H9 (cell line): ENCODE results near the gene SETMAR. TPM values are rescaled to one million over a fixed set of nuclear protein-coding genes. Genes with fewer than 3 reads are reported as not detected.

Experiments used
- DNase-seq: peaks from one replicate; pipeline ENCODE4 v3.0.0-alpha.2; 2017
- H2AFZ ChIP-seq: one replicate; pipeline ENCODE4 v1.6.1; 2013; ENCODE audit warnings: mild to moderate bottlenecking, low read length, control low read depth, moderate library complexity
- H2AK5ac ChIP-seq: 2 replicates; pipeline ENCODE4 v1.6.1; 2013; ENCODE audit warnings: low read length, control low read depth, mixed read lengths; ENCODE audit not compliant: insufficient read length
- H2BK120ac ChIP-seq: one replicate; pipeline ENCODE4 v1.6.1; 2013; ENCODE audit warnings: low read depth, mild to moderate bottlenecking, low read length, control low read depth, inconsistent platforms; ENCODE audit not compliant: poor library complexity, severe bottlenecking
- H2BK12ac ChIP-seq: 2 replicates; pipeline ENCODE4 v1.6.1; 2013; ENCODE audit warnings: low read length, control low read depth, mixed read lengths, low read depth; ENCODE audit not compliant: insufficient read length
- H2BK15ac ChIP-seq: 2 replicates; pipeline ENCODE4 v1.6.1; 2013; ENCODE audit warnings: low read depth, low read length, control low read depth
- H2BK20ac ChIP-seq: one replicate; pipeline ENCODE4 v1.6.1; 2013; ENCODE audit warnings: low read depth, mild to moderate bottlenecking, low read length, control low read depth, inconsistent platforms; ENCODE audit not compliant: poor library complexity, severe bottlenecking
- H2BK5ac ChIP-seq: 2 replicates; pipeline ENCODE4 v1.6.1; 2013; ENCODE audit warnings: low read length, control low read depth, mixed read lengths; ENCODE audit not compliant: insufficient read length
- H3K14ac ChIP-seq: 2 replicates; pipeline ENCODE4 v1.6.1; 2013; ENCODE audit warnings: low read length, control low read depth; ENCODE audit not compliant: insufficient read depth
- H3K18ac ChIP-seq: 2 replicates; pipeline ENCODE4 v1.6.1; 2013; ENCODE audit warnings: low read depth, mild to moderate bottlenecking, mixed read lengths, low read length, control low read depth; ENCODE audit not compliant: insufficient read length
- H3K23ac ChIP-seq: 2 replicates; pipeline ENCODE4 v1.6.1; 2013; ENCODE audit warnings: low read length, control low read depth, mixed read lengths, low read depth; ENCODE audit not compliant: insufficient read length
- H3K23me2 ChIP-seq: 2 replicates; pipeline ENCODE4 v1.6.1; 2013; ENCODE audit warnings: low read depth, mild to moderate bottlenecking, mixed read lengths, low read length, control low read depth; ENCODE audit not compliant: insufficient read length, poor library complexity, severe bottlenecking
- H3K27ac ChIP-seq: 2 replicates; pipeline ENCODE4 v1.5.1; 2013; ENCODE audit warnings: low read length, control low read depth, mixed read lengths, low read depth; ENCODE audit not compliant: insufficient read length
- H3K27me3 ChIP-seq: 2 replicates; pipeline ENCODE4 v1.6.1; 2013; ENCODE audit warnings: low read length, control low read depth, inconsistent platforms; ENCODE audit not compliant: insufficient read depth
- H3K4ac ChIP-seq: 2 replicates; pipeline ENCODE4 v1.6.1; 2013; ENCODE audit warnings: low read depth, mild to moderate bottlenecking, control low read depth, inconsistent platforms, low read length, moderate library complexity
- H3K4me1 ChIP-seq: 2 replicates; pipeline ENCODE4 v1.6.1; 2013; ENCODE audit warnings: low read length, control low read depth, inconsistent platforms; ENCODE audit not compliant: insufficient read depth
- H3K4me2 ChIP-seq: 2 replicates; pipeline ENCODE4 v1.6.1; 2013; ENCODE audit warnings: low read length, control low read depth, mixed read lengths; ENCODE audit not compliant: insufficient read length, insufficient read depth
- H3K56ac ChIP-seq: 2 replicates; pipeline ENCODE4 v1.6.1; 2013; ENCODE audit warnings: low read depth, mild to moderate bottlenecking, mixed read lengths, low read length, control low read depth; ENCODE audit not compliant: insufficient read length
- H3K79me1 ChIP-seq: 2 replicates; pipeline ENCODE4 v1.6.1; 2013; ENCODE audit warnings: low read depth, mild to moderate bottlenecking, moderate library complexity, low read length, control low read depth, inconsistent platforms; ENCODE audit not compliant: insufficient read depth, poor library complexity, severe bottlenecking
- H3K79me2 ChIP-seq: 2 replicates; pipeline ENCODE4 v1.6.1; 2013; ENCODE audit warnings: low read length, control low read depth, inconsistent platforms; ENCODE audit not compliant: insufficient read depth
- H3K9ac ChIP-seq: 2 replicates; pipeline ENCODE4 v1.6.1; 2013; ENCODE audit warnings: low read length, control low read depth, mixed read lengths; ENCODE audit not compliant: insufficient read length; ENCODE audit errors: extremely low read depth
- H3K9me3 ChIP-seq: one replicate; pipeline ENCODE4 v1.6.1; 2013; ENCODE audit warnings: low read depth, low read length, inconsistent platforms; ENCODE audit not compliant: control insufficient read depth
- H3T11ph ChIP-seq: one replicate; pipeline ENCODE4 v1.6.1; 2013; ENCODE audit warnings: mild to moderate bottlenecking, low read length, control low read depth, inconsistent platforms
- H4K20me1 ChIP-seq: one replicate; pipeline ENCODE4 v1.6.1; 2013; ENCODE audit not compliant: control insufficient read depth, insufficient read length, insufficient read depth
- H4K5ac ChIP-seq: 2 replicates; pipeline ENCODE4 v1.6.1; 2013; ENCODE audit warnings: low read depth, mild to moderate bottlenecking, mixed read lengths, low read length, control low read depth; ENCODE audit not compliant: insufficient read length
- H4K8ac ChIP-seq: replicated peaks from 2 replicates; pipeline ENCODE4 v1.6.1; 2013; ENCODE audit warnings: low read length, control low read depth, mixed read lengths, low read depth; ENCODE audit not compliant: insufficient read length
- H4K91ac ChIP-seq: 2 replicates; pipeline ENCODE4 v1.6.1; 2013; ENCODE audit warnings: low read depth, mild to moderate bottlenecking, moderate library complexity, mixed read lengths, low read length, control low read depth; ENCODE audit not compliant: insufficient read length
- H3K27ac Mint-ChIP-seq, 3 experiments: 2 replicates in 2 of 3; 3 replicates in 1 of 3; pipeline ENCODE4 v1.8.0; 2020 to 2021; ENCODE audit warnings: mixed read lengths in 3 of 3, mild to moderate bottlenecking in 1 of 3, moderate library complexity in 1 of 3
- H3K27me3 Mint-ChIP-seq: 2 replicates; pipeline ENCODE4 v1.8.0; 2021; ENCODE audit warnings: low read depth, mild to moderate bottlenecking, moderate library complexity, mixed read lengths
- H3K36me3 Mint-ChIP-seq, 3 experiments: 2 replicates in 2 of 3; 3 replicates in 1 of 3; pipeline ENCODE4 v1.8.0; 2020 to 2021; ENCODE audit warnings: low read depth in 3 of 3, mixed read lengths in 3 of 3; ENCODE audit not compliant: insufficient read depth in 1 of 3
- H3K4me1 Mint-ChIP-seq, 2 experiments: 2 replicates each; pipeline ENCODE4 v1.8.0; 2020; ENCODE audit warnings: mixed read lengths in 2 of 2
- H3K4me3 Mint-ChIP-seq, 2 experiments: 2 replicates in 1 of 2; 3 replicates in 1 of 2; pipeline ENCODE4 v1.8.0; 2020 to 2021; ENCODE audit warnings: mild to moderate bottlenecking in 2 of 2, mixed read lengths in 2 of 2, moderate library complexity in 1 of 2
- H3K9me3 Mint-ChIP-seq, 2 experiments: 2 replicates in 1 of 2; 3 replicates in 1 of 2; pipeline ENCODE4 v1.8.0; 2020; ENCODE audit warnings: mild to moderate bottlenecking in 2 of 2, mixed read lengths in 2 of 2, moderate library complexity in 1 of 2
- CTCF ChIP-seq: fragments of 200-600 bp; sonication (generic); conservative IDR thresholded peaks from 3 replicates; pipeline ENCODE4 v1.8.0; 2021; ENCODE audit warnings: antibody characterized with exemption, mild to moderate bottlenecking
- total RNA-seq: library from RNA; stranded (reverse); gene quantifications from 2 replicates; pipeline ENCODE4 v1.2.1, GENCODE V29; 2021

SETMAR gene
- total RNA-seq, 1 experiment from 2014 or later, result 29.1 TPM

- no peak overlapping the region for H2BK12ac ChIP-seq
- no peak overlapping the region for H3K4ac ChIP-seq
- Mint-ChIP-seq H3K27ac (no peak overlapping the region), H3K36me3 (peaks cover 10 to 25% (median 19%) of the 10 kb centered on the region in 3 experiments; a peak in 6 of 7 replicates), H3K4me3 (no peak overlapping the region), H3K27me3 (no peaks in the 10 kb centered on the region), H3K9me3 (peaks cover 2 to 4% of the 10 kb centered on the region in 2 experiments; a peak in 3 of 5 replicates), H3K4me1 (peaks cover 9 to 15% of the 10 kb centered on the region in 2 experiments; a peak in 3 of 4 replicates)
- no peaks in the 10 kb centered on the region for H3K27me3 ChIP-seq
- H3K4me2 ChIP-seq, result no peak overlapping the region
- no peak overlapping the region for H2BK5ac ChIP-seq
- no peak overlapping the region for H4K91ac ChIP-seq
- no peaks in the 10 kb centered on the region for H3K23me2 ChIP-seq
- H3K23ac ChIP-seq, result no peak overlapping the region
- no peak overlapping the region for H2AFZ ChIP-seq
- TF ChIP-seq CTCF, result no peak
- no peak for DNase-seq
- H3K79me2 ChIP-seq, result no peaks in the 10 kb centered on the region
- no peak overlapping the region for H3K9ac ChIP-seq
- no peak overlapping the region for H4K5ac ChIP-seq
- H4K8ac ChIP-seq, result no peak overlapping the region
- no peak overlapping the region for H3T11ph ChIP-seq
- H3K18ac ChIP-seq, result no peak overlapping the region
- no peak overlapping the region for H2BK20ac ChIP-seq
- no peaks in the 10 kb centered on the region for H3K9me3 ChIP-seq
- no peak overlapping the region for H2AK5ac ChIP-seq
- no peaks in the 10 kb centered on the region for H3K79me1 ChIP-seq
- H2BK120ac ChIP-seq, result no peak overlapping the region
- H2BK15ac ChIP-seq, result no peak overlapping the region
- no peak overlapping the region for H3K14ac ChIP-seq
- no peak overlapping the region for H3K27ac ChIP-seq
- H4K20me1 ChIP-seq, result no peaks in the 10 kb centered on the region
- no peaks in the 10 kb centered on the region for H3K4me1 ChIP-seq
- no peak overlapping the region for H3K56ac ChIP-seq
These were observed 17.1 kb downstream of the SETMAR start for GRCh38 chr3:4320096-4320911.
